ENCODE data around the gene SLC17A7. TPM values are rescaled to one million over a fixed set of nuclear protein-coding genes. Genes with fewer than 3 reads are reported as not detected.
"Not testable (repeated sequence)": the region's sequence is repeated elsewhere in the genome, so short reads cannot be mapped to it uniquely, and the experiment has no call there.

SLC17A7 gene
- total RNA-seq, result 13.9 TPM

DNA sequence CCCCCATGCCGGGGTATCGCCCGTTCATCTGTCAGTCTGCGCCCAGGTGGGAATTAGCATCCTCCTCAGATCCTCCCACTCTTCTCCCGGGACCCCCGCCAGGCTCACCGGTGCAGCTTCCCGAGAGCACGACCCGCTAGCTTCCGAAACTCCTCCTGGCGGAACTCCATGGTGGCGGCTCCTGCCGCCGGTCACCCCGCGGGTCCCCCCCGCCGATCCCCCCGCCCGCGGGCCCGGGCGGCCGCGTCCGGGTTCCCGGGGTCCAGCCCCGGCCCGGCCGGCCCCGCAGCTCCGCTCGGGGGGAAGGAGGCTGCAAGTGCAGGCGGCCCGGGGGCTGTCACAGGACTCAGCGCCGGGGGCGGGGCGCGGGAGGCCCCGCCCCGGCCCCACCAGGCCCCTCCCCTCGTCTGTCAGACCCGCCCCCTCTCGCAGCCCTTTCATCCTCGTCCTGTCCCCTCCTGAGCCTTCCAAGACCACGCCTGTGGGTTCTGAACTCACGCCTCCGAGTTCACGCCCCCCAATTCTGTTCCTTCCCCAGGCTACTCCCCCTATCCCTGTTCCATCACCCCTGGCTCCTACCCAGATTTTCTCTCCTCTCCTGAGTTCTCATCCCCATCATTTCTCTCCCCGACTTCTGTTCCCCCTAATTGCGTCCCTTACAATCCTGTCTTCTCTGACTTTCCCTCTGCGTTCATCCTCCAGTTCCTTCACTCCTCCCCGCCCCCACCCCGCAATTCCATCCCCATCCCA is at the start of gene SLC17A7:
Gene SLC17A7 (minus strand): TSS at position 318 of the 750 bp plus-strand sequence. CDS start 148 bp downstream, at position 170.
- no peak for FAIRE-seq
- no peak for DNase-seq (ENCODE audit: low spot score in 2 of 2)

- no peak for DNase-seq (ENCODE audit: low spot score in 2 of 2)
These were observed 49.1 kb upstream of the SLC17A7 start for GRCh38 chr19:49490287-49491029.

DNA sequence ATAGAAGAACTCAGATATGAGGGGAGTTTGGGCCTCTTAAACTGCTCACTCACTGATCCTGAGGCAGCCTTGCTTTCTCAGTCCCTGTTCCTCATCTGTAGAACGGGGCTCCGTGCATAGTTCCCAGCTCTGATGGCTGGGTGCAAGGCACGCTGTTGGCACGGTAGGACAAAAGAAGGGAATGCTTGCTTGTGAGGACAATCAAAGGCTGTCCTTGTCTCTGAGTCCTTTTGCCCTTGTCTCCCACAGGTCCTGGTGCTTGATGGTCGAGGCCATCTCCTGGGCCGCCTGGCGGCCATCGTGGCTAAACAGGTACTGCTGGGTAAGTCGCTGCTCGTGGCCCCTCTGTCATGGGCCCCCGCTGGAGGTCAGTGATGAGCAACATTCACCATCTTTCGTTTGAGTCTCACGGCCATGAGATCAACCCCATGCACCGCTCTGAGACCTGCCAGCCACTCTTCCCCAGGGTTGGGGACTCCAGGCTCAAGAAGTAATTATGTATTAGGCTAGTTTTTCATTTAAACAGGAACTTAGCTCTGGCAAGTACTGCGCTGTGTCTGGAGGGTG is 48.4 kb upstream of the SLC17A7 start:
- FAIRE-seq (no peak), DNase-seq (ENCODE audit: low spot score in 2 of 2) (no peak)

More at GRCh38 chr19:49490287-49491029, 49.1 kb upstream of the SLC17A7 start:
- FAIRE-seq, result no peak

- FAIRE-seq, result no peak
- no peak for DNase-seq (ENCODE audit: low spot score in 2 of 2)
These were observed 47.7 kb upstream of the SLC17A7 start for GRCh38 chr19:49488863-49489537.

- DNase-seq (ENCODE audit: low spot score in 2 of 2), result no peak
- no peak for FAIRE-seq
These were observed 46.9 kb upstream of the SLC17A7 start for GRCh38 chr19:49488046-49488862.

- FAIRE-seq (peak; percentile 86), DNase-seq (ENCODE audit: low spot score in 2 of 2) (peak; percentile 90 to 97)
These were observed 46.1 kb upstream of the SLC17A7 start, which contains the start of gene RPL13A for GRCh38 chr19:49487277-49488045. RPL13A (plus strand) TSS chr19:49487608; CDS start chr19:49487630, 22 bp downstream.

- DNase-seq (ENCODE audit: low spot score in 2 of 2), result no peak
- FAIRE-seq, result no peak
These were observed 45.5 kb upstream of the SLC17A7 start for GRCh38 chr19:49486710-49487276.

GRCh38 chr19:49486232-49486631 is 44.9 kb upstream of the SLC17A7 start:
- FAIRE-seq (no peak), DNase-seq (ENCODE audit: low spot score in 2 of 2) (no peak)

GRCh38 chr19:49481020-49481683 is 39.8 kb upstream of the SLC17A7 start:
- DNase-seq (ENCODE audit: low spot score in 2 of 2), result no peak
- FAIRE-seq, result no peak

DNA sequence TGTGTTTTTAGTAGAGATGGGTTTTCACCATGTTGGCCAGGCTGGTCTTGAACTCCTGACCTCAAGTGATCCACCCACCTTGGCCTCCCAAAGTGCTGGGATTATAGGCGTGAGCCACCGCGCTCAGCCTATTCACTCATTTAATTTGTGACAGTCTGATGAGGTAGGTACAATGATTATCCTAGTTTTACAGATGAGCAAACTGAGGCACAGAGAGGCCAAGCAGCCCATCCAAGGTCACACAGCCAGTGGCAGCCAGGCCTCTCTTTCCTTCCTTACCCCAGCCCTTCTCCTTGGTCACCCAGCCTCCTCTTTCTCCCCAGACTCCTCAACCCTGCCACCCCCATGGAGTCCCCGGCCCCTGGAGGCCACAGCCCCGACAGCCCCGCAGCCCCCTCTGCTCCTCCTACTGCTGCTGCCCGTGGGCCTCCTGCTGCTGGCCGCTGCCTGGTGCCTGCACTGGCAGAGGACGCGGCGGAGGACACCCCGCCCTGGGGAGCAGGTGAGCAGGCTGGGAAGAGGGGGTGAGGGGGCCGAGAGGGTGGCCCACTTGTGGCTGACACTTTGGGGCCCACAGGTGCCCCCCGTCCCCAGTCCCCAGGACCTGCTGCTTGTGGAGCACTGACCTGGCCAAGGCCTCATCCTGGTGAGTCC is 38.8 kb upstream of the SLC17A7 start:
- no peak for DNase-seq (ENCODE audit: low spot score in 2 of 2)
- FAIRE-seq, result no peak

DNA sequence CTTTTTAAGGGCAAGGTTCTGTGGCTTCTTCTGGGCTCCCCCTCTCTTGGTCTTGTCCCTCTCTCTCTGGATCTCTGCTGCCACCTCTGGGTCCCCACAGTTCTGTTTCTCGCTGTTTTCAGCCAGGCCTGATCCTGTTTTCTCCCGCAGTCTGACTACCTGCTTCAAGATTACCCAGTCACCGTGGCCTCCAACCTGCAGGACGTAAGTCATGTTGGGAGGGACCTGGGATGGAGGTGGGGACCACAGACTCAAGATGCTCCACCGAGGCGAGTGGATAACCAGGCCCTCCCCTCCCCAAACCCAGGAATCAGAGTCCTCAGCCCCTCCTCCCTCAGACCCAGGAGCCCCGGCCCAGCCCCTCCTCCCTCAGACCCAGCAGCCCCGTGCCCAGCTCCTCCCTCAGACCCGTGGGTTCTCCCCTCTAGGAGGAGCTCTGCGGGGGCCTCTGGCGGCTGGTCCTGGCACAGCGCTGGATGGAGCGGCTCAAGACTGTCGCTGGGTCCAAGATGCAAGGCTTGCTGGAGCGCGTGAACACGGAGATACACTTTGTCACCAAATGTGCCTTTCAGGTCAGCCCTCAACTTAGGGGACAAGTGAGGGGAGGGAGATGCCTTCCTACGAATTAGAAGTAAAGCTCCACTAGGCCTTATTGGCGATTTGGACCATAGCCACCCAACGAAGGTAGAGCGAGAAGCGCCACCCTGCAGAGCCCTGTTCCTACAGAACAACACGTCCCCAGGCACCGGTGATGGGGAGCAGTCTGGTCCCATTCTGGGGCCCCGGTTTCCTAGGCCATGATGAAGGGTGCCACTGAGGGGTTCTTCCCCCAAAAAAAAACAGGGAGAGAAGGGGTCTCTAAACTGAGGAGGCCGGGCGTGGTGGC is 34.9 kb upstream of the SLC17A7 start:
- FAIRE-seq (no peak), DNase-seq (ENCODE audit: low spot score in 2 of 2) (no peak)

GRCh38 chr19:49475191-49475917 is 34.0 kb upstream of the SLC17A7 start:
- FAIRE-seq (no peak), DNase-seq (ENCODE audit: low spot score in 2 of 2) (no peak)

- FAIRE-seq, result no peak
- DNase-seq (ENCODE audit: low spot score in 2 of 2), result no peak
These were observed 33.2 kb upstream of the SLC17A7 start for GRCh38 chr19:49474542-49474924.

GRCh38 chr19:49473868-49474541 is 32.7 kb upstream of the SLC17A7 start, which contains the start of gene FLT3LG:
FLT3LG (plus strand) TSS chr19:49474215; CDS start chr19:49474640, 425 bp downstream.
- DNase-seq (ENCODE audit: low spot score in 2 of 2) (peak; percentile 83 to 95), FAIRE-seq (no peak)

- not testable (repeated sequence) for FAIRE-seq; DNase-seq (ENCODE audit: low spot score in 2 of 2)
These were observed 32.2 kb upstream of the SLC17A7 start for GRCh38 chr19:49473501-49473867.
